ENCODE data around the gene ITGAE.
"Not testable (repeated sequence)": the region's sequence is repeated elsewhere in the genome, so short reads cannot be mapped to it uniquely, and the experiment has no call there.

ITGAE gene

GRCh38 chr17:3800362-3801271, at the start of gene ITGAE:
ITGAE (minus strand) TSS chr17:3801188; CDS start chr17:3801144, 44 bp downstream.
- no peak for DNase-seq

- DNase-seq: no peak
These were observed 47.3 kb upstream of the ITGAE start for GRCh38 chr17:3848229-3848835.

GRCh38 chr17:3847165-3847670, 46.2 kb upstream of the ITGAE start:
- no peak for DNase-seq

- DNase-seq: no peak
These were observed 45.6 kb upstream of the ITGAE start for GRCh38 chr17:3846437-3847164.

GRCh38 chr17:3845621-3846436, 44.8 kb upstream of the ITGAE start, which contains the start of gene NCBP3:
NCBP3 (minus strand) TSS chr17:3846246; CDS start chr17:3846223, 23 bp downstream.
- DNase-seq: peak; percentile 97

GRCh38 chr17:3845291-3845620, 44.3 kb upstream of the ITGAE start:
- DNase-seq: peak; percentile 71

- DNase-seq: not testable (repeated sequence)
These were observed 43.6 kb upstream of the ITGAE start for GRCh38 chr17:3844556-3844955.

GRCh38 chr17:3843935-3844516, 43.0 kb upstream of the ITGAE start:
- DNase-seq: peak; percentile 68

GRCh38 chr17:3838206-3838605, 37.2 kb upstream of the ITGAE start:
- no peak for DNase-seq

GRCh38 chr17:3836551-3836950, 35.6 kb upstream of the ITGAE start:
- no peak for DNase-seq

- DNase-seq: no peak
These were observed 34.6 kb upstream of the ITGAE start for GRCh38 chr17:3835410-3836229.

- no peak for DNase-seq
These were observed 33.8 kb upstream of the ITGAE start for GRCh38 chr17:3834811-3835210.

GRCh38 chr17:3828852-3829232, 27.9 kb upstream of the ITGAE start:
- DNase-seq: no peak

- DNase-seq: no peak
These were observed 27.3 kb upstream of the ITGAE start for GRCh38 chr17:3828151-3828851.

GRCh38 chr17:3827124-3827773, 26.3 kb upstream of the ITGAE start:
- DNase-seq: peak; percentile 72

GRCh38 chr17:3826191-3826590, 25.2 kb upstream of the ITGAE start:
- DNase-seq: no peak

- DNase-seq: no peak
These were observed 20.1 kb upstream of the ITGAE start for GRCh38 chr17:3821101-3821500.

- no peak for DNase-seq
These were observed 17.8 kb upstream of the ITGAE start for GRCh38 chr17:3818786-3819185.

GRCh38 chr17:3817851-3818605, 17.0 kb upstream of the ITGAE start:
- no peak for DNase-seq

Measured in activated CD8-positive, alpha-beta memory T cell treated with anti-CD3 and anti-CD28 coated beads, Interleukin-2, amount 50 U/mL, for 48 hours (primary cell).